Adipose tissue (tissue), 3 donors: ENCODE data around the gene ELL2. TPM values are rescaled to one million over a fixed set of nuclear protein-coding genes. Genes with fewer than 3 reads are reported as not detected.
"Not testable (repeated sequence)": the region's sequence is repeated elsewhere in the genome, so short reads cannot be mapped to it uniquely, and the experiment has no call there.

ENCODE experiments used
- H3K27ac ChIP-seq: one replicate; pipeline ENCODE4 v1.5.1; 2013; ENCODE audit warnings: low read depth, low read length
- WGBS, 3 donors: extraction: QIAGEN DNeasy Blood & Tissue Kit; methylation state at CpG; one replicate each; pipeline ENCODE4 v1.1.7; 2013; 5-methylcytosine and 5-hydroxymethylcytosine counted together
- polyA plus RNA-seq, 3 donors: library from polyadenylated mRNA; stranded (reverse); fragments of 200-250 nt; gene quantifications; one replicate each; pipeline ENCODE4 v1.2.3, GENCODE V29; 2013
- donor health status: healthy with polysubstance abuse.
- donor health status: Bipolar disorder and iron deficiency.
- donor health status: healthy.

ELL2 gene
- polyA plus RNA-seq, 3 donors = 33.7 to 66.6 (median 42.6) TPM

GRCh38 chr5:95938347-95938746 is 23.3 kb downstream of the ELL2 start:
- H3K27ac ChIP-seq = no peak overlapping the region
- 96 to 98% (median 98%) methylated on average over 1 of the region's 1 CpG for WGBS, 3 donors

- H3K27ac ChIP-seq = no peak overlapping the region
- 33 to 78% (median 74%) methylated on average over 3 of the region's 3 CpGs for WGBS, 3 donors
Measured at GRCh38 chr5:95937607-95938152, 24.0 kb downstream of the ELL2 start.

- no peak overlapping the region for H3K27ac ChIP-seq
- 30 to 94% (median 92%) methylated on average over 5 of the region's 5 CpGs for WGBS, 3 donors
Measured at GRCh38 chr5:95936812-95937397, 24.7 kb downstream of the ELL2 start.

GRCh38 chr5:95935553-95936100 is 26.0 kb downstream of the ELL2 start:
- WGBS, 3 donors = 93 to 95% (median 94%) methylated on average over 2 of the region's 2 CpGs

GRCh38 chr5:95934207-95934804 is 27.3 kb downstream of the ELL2 start:
- no peak overlapping the region for H3K27ac ChIP-seq

More at GRCh38 chr5:95935553-95936100, 26.0 kb downstream of the ELL2 start:
- no peak overlapping the region for H3K27ac ChIP-seq

- no peak overlapping the region for H3K27ac ChIP-seq
- 79 to 86% (median 80%) methylated on average over 4 of the region's 4 CpGs for WGBS, 3 donors
Measured at GRCh38 chr5:95932941-95933340, 28.7 kb downstream of the ELL2 start.

- no peak overlapping the region for H3K27ac ChIP-seq
- 54 to 88% (median 88%) methylated on average over 3 of the region's 3 CpGs for WGBS, 3 donors
Measured at GRCh38 chr5:95931079-95931833, 30.4 kb downstream of the ELL2 start.

- WGBS, 3 donors = 62 to 82% (median 81%) methylated on average over 4 of the region's 4 CpGs
- H3K27ac ChIP-seq = no peak overlapping the region
Measured at GRCh38 chr5:95930141-95930930, 31.3 kb downstream of the ELL2 start.

- no peak overlapping the region for H3K27ac ChIP-seq
- 93 to 99% (median 95%) methylated on average over 7 of the region's 7 CpGs for WGBS, 3 donors
Measured at GRCh38 chr5:95928724-95929253, 32.9 kb downstream of the ELL2 start.

GRCh38 chr5:95927927-95928723 is 33.5 kb downstream of the ELL2 start:
- H3K27ac ChIP-seq = no peak overlapping the region
- 65 to 82% (median 77%) methylated on average over 6 of the region's 6 CpGs for WGBS, 3 donors

- not testable (repeated sequence) for H3K27ac ChIP-seq
- 84 to 90% (median 87%) methylated on average over 10 to 13 of the region's 13 CpGs for WGBS, 3 donors
Measured at GRCh38 chr5:95927300-95927699, 34.4 kb downstream of the ELL2 start.

GRCh38 chr5:95925939-95926338 is 35.7 kb downstream of the ELL2 start:
- no peak overlapping the region for H3K27ac ChIP-seq

GRCh38 chr5:95925378-95925744 is 36.3 kb downstream of the ELL2 start:
- H3K27ac ChIP-seq = no peak overlapping the region
- 68 to 97% (median 93%) methylated on average over 2 of the region's 2 CpGs for WGBS, 3 donors

GRCh38 chr5:95924720-95925377 is 36.8 kb downstream of the ELL2 start:
- no peak overlapping the region for H3K27ac ChIP-seq
- WGBS, 3 donors = 39 to 61% (median 58%) methylated on average over 4 of the region's 4 CpGs

GRCh38 chr5:95923918-95924544 is 37.6 kb downstream of the ELL2 start:
- 52 to 59% (median 57%) methylated on average over 2 of the region's 2 CpGs for WGBS, 3 donors
- no peak overlapping the region for H3K27ac ChIP-seq

GRCh38 chr5:95922798-95923197 is 38.9 kb downstream of the ELL2 start:
- 92 to 95% (median 93%) methylated on average over 3 of the region's 3 CpGs for WGBS, 3 donors
- no peak overlapping the region for H3K27ac ChIP-seq

- no peak overlapping the region for H3K27ac ChIP-seq
- 90 to 99% (median 93%) methylated on average over 3 of the region's 3 CpGs for WGBS, 3 donors
Measured at GRCh38 chr5:95921501-95921900, 40.1 kb downstream of the ELL2 start.
